H9 (cell line): ENCODE data around the gene GIMAP1. TPM values are rescaled to one million over a fixed set of nuclear protein-coding genes. Genes with fewer than 3 reads are reported as not detected.

ENCODE experiments used
- DNase-seq: peaks from one replicate; pipeline ENCODE4 v3.0.0-alpha.2; 2017
- H2AFZ ChIP-seq: one replicate; pipeline ENCODE4 v1.6.1; 2013; ENCODE audit warnings: mild to moderate bottlenecking, low read length, control low read depth, moderate library complexity
- H2AK5ac ChIP-seq: 2 replicates; pipeline ENCODE4 v1.6.1; 2013; ENCODE audit warnings: low read length, control low read depth, mixed read lengths; ENCODE audit not compliant: insufficient read length
- H2BK120ac ChIP-seq: one replicate; pipeline ENCODE4 v1.6.1; 2013; ENCODE audit warnings: low read depth, mild to moderate bottlenecking, low read length, control low read depth, inconsistent platforms; ENCODE audit not compliant: poor library complexity, severe bottlenecking
- H2BK12ac ChIP-seq: 2 replicates; pipeline ENCODE4 v1.6.1; 2013; ENCODE audit warnings: low read length, control low read depth, mixed read lengths, low read depth; ENCODE audit not compliant: insufficient read length
- H2BK15ac ChIP-seq: 2 replicates; pipeline ENCODE4 v1.6.1; 2013; ENCODE audit warnings: low read depth, low read length, control low read depth
- H2BK20ac ChIP-seq: one replicate; pipeline ENCODE4 v1.6.1; 2013; ENCODE audit warnings: low read depth, mild to moderate bottlenecking, low read length, control low read depth, inconsistent platforms; ENCODE audit not compliant: poor library complexity, severe bottlenecking
- H2BK5ac ChIP-seq: 2 replicates; pipeline ENCODE4 v1.6.1; 2013; ENCODE audit warnings: low read length, control low read depth, mixed read lengths; ENCODE audit not compliant: insufficient read length
- H3K14ac ChIP-seq: 2 replicates; pipeline ENCODE4 v1.6.1; 2013; ENCODE audit warnings: low read length, control low read depth; ENCODE audit not compliant: insufficient read depth
- H3K18ac ChIP-seq: 2 replicates; pipeline ENCODE4 v1.6.1; 2013; ENCODE audit warnings: low read depth, mild to moderate bottlenecking, mixed read lengths, low read length, control low read depth; ENCODE audit not compliant: insufficient read length
- H3K23ac ChIP-seq: 2 replicates; pipeline ENCODE4 v1.6.1; 2013; ENCODE audit warnings: low read length, control low read depth, mixed read lengths, low read depth; ENCODE audit not compliant: insufficient read length
- H3K23me2 ChIP-seq: 2 replicates; pipeline ENCODE4 v1.6.1; 2013; ENCODE audit warnings: low read depth, mild to moderate bottlenecking, mixed read lengths, low read length, control low read depth; ENCODE audit not compliant: insufficient read length, poor library complexity, severe bottlenecking
- H3K27ac ChIP-seq: 2 replicates; pipeline ENCODE4 v1.5.1; 2013; ENCODE audit warnings: low read length, control low read depth, mixed read lengths, low read depth; ENCODE audit not compliant: insufficient read length
- H3K27me3 ChIP-seq: 2 replicates; pipeline ENCODE4 v1.6.1; 2013; ENCODE audit warnings: low read length, control low read depth, inconsistent platforms; ENCODE audit not compliant: insufficient read depth
- H3K4ac ChIP-seq: 2 replicates; pipeline ENCODE4 v1.6.1; 2013; ENCODE audit warnings: low read depth, mild to moderate bottlenecking, control low read depth, inconsistent platforms, low read length, moderate library complexity
- H3K4me1 ChIP-seq: 2 replicates; pipeline ENCODE4 v1.6.1; 2013; ENCODE audit warnings: low read length, control low read depth, inconsistent platforms; ENCODE audit not compliant: insufficient read depth
- H3K4me2 ChIP-seq: 2 replicates; pipeline ENCODE4 v1.6.1; 2013; ENCODE audit warnings: low read length, control low read depth, mixed read lengths; ENCODE audit not compliant: insufficient read length, insufficient read depth
- H3K56ac ChIP-seq: 2 replicates; pipeline ENCODE4 v1.6.1; 2013; ENCODE audit warnings: low read depth, mild to moderate bottlenecking, mixed read lengths, low read length, control low read depth; ENCODE audit not compliant: insufficient read length
- H3K79me1 ChIP-seq: 2 replicates; pipeline ENCODE4 v1.6.1; 2013; ENCODE audit warnings: low read depth, mild to moderate bottlenecking, moderate library complexity, low read length, control low read depth, inconsistent platforms; ENCODE audit not compliant: insufficient read depth, poor library complexity, severe bottlenecking
- H3K79me2 ChIP-seq: 2 replicates; pipeline ENCODE4 v1.6.1; 2013; ENCODE audit warnings: low read length, control low read depth, inconsistent platforms; ENCODE audit not compliant: insufficient read depth
- H3K9ac ChIP-seq: 2 replicates; pipeline ENCODE4 v1.6.1; 2013; ENCODE audit warnings: low read length, control low read depth, mixed read lengths; ENCODE audit not compliant: insufficient read length; ENCODE audit errors: extremely low read depth
- H3K9me3 ChIP-seq: one replicate; pipeline ENCODE4 v1.6.1; 2013; ENCODE audit warnings: low read depth, low read length, inconsistent platforms; ENCODE audit not compliant: control insufficient read depth
- H3T11ph ChIP-seq: one replicate; pipeline ENCODE4 v1.6.1; 2013; ENCODE audit warnings: mild to moderate bottlenecking, low read length, control low read depth, inconsistent platforms
- H4K20me1 ChIP-seq: one replicate; pipeline ENCODE4 v1.6.1; 2013; ENCODE audit not compliant: control insufficient read depth, insufficient read length, insufficient read depth
- H4K5ac ChIP-seq: 2 replicates; pipeline ENCODE4 v1.6.1; 2013; ENCODE audit warnings: low read depth, mild to moderate bottlenecking, mixed read lengths, low read length, control low read depth; ENCODE audit not compliant: insufficient read length
- H4K8ac ChIP-seq: replicated peaks from 2 replicates; pipeline ENCODE4 v1.6.1; 2013; ENCODE audit warnings: low read length, control low read depth, mixed read lengths, low read depth; ENCODE audit not compliant: insufficient read length
- H4K91ac ChIP-seq: 2 replicates; pipeline ENCODE4 v1.6.1; 2013; ENCODE audit warnings: low read depth, mild to moderate bottlenecking, moderate library complexity, mixed read lengths, low read length, control low read depth; ENCODE audit not compliant: insufficient read length
- H3K27ac Mint-ChIP-seq, 3 experiments: 2 replicates in 2 of 3; 3 replicates in 1 of 3; pipeline ENCODE4 v1.8.0; 2020 to 2021; ENCODE audit warnings: mixed read lengths in 3 of 3, mild to moderate bottlenecking in 1 of 3, moderate library complexity in 1 of 3
- H3K27me3 Mint-ChIP-seq: 2 replicates; pipeline ENCODE4 v1.8.0; 2021; ENCODE audit warnings: low read depth, mild to moderate bottlenecking, moderate library complexity, mixed read lengths
- H3K36me3 Mint-ChIP-seq, 3 experiments: 2 replicates in 2 of 3; 3 replicates in 1 of 3; pipeline ENCODE4 v1.8.0; 2020 to 2021; ENCODE audit warnings: low read depth in 3 of 3, mixed read lengths in 3 of 3; ENCODE audit not compliant: insufficient read depth in 1 of 3
- H3K4me1 Mint-ChIP-seq, 2 experiments: 2 replicates each; pipeline ENCODE4 v1.8.0; 2020; ENCODE audit warnings: mixed read lengths in 2 of 2
- H3K4me3 Mint-ChIP-seq, 2 experiments: 2 replicates in 1 of 2; 3 replicates in 1 of 2; pipeline ENCODE4 v1.8.0; 2020 to 2021; ENCODE audit warnings: mild to moderate bottlenecking in 2 of 2, mixed read lengths in 2 of 2, moderate library complexity in 1 of 2
- H3K9me3 Mint-ChIP-seq, 2 experiments: 2 replicates in 1 of 2; 3 replicates in 1 of 2; pipeline ENCODE4 v1.8.0; 2020; ENCODE audit warnings: mild to moderate bottlenecking in 2 of 2, mixed read lengths in 2 of 2, moderate library complexity in 1 of 2
- CTCF ChIP-seq: fragments of 200-600 bp; sonication (generic); conservative IDR thresholded peaks from 3 replicates; pipeline ENCODE4 v1.8.0; 2021; ENCODE audit warnings: antibody characterized with exemption, mild to moderate bottlenecking
- WGBS: extraction: QIAGEN DNeasy Blood & Tissue Kit; methylation state at CpG from one replicate; pipeline ENCODE4 v1.1.7; 2013; ENCODE audit warnings: missing lambda C conversion rate, low lambda C conversion rate, mixed read lengths; ENCODE audit not compliant: insufficient read length; ENCODE audit errors: extremely low coverage; 5-methylcytosine and 5-hydroxymethylcytosine counted together
- total RNA-seq: library from RNA; stranded (reverse); gene quantifications from 2 replicates; pipeline ENCODE4 v1.2.1, GENCODE V29; 2021

The GIMAP1 gene
- total RNA-seq, 1 experiment from 2014 or later, result not detected

GRCh38 chr7:150703209-150703608, 13.2 kb upstream of the GIMAP1 start:
- H2BK5ac ChIP-seq, result no peak overlapping the region
- H3K79me2 ChIP-seq, result no peaks in the 10 kb centered on the region
- no peak overlapping the region for H3K4me2 ChIP-seq
- H3K56ac ChIP-seq, result no peak overlapping the region
- H4K91ac ChIP-seq, result no peak overlapping the region
- no peak overlapping the region for H3K27ac ChIP-seq
- peaks cover 11% of the 10 kb centered on the region for H3K9me3 ChIP-seq
- H4K5ac ChIP-seq, result no peak overlapping the region
- Mint-ChIP-seq H3K27ac (no peak overlapping the region), H3K4me1 (no peaks in the 10 kb centered on the region), H3K9me3 (peaks cover 55 to 73% of the 10 kb centered on the region in 2 experiments), H3K36me3 (peaks cover 0 to 21% (median 6%) of the 10 kb centered on the region in 3 experiments; a peak in 6 of 7 replicates), H3K4me3 (no peak overlapping the region), H3K27me3 (peaks cover 26% of the 10 kb centered on the region)
- H2BK15ac ChIP-seq, result no peak overlapping the region
- no peaks in the 10 kb centered on the region for H3K79me1 ChIP-seq
- DNase-seq, result no peak
- no peak overlapping the region for H2BK120ac ChIP-seq
- no peaks in the 10 kb centered on the region for H3K23me2 ChIP-seq
- H2AFZ ChIP-seq, result no peak overlapping the region
- TF ChIP-seq CTCF, result no peak
- H4K20me1 ChIP-seq, result no peaks in the 10 kb centered on the region
- no peak overlapping the region for H4K8ac ChIP-seq
- no peaks in the 10 kb centered on the region for H3K4me1 ChIP-seq
- H3T11ph ChIP-seq, result no peak overlapping the region
- H3K18ac ChIP-seq, result no peak overlapping the region
- no CpG with 5 or more reads among the region's 1 CpG for WGBS
- H3K23ac ChIP-seq, result no peak overlapping the region
- no peak overlapping the region for H3K14ac ChIP-seq
- no peak overlapping the region for H2AK5ac ChIP-seq
- H2BK20ac ChIP-seq, result no peak overlapping the region
- no peak overlapping the region for H3K9ac ChIP-seq
- H2BK12ac ChIP-seq, result no peak overlapping the region
- no peak overlapping the region for H3K4ac ChIP-seq
- no peaks in the 10 kb centered on the region for H3K27me3 ChIP-seq
